ENCODE data around the gene TES. TPM values are rescaled to one million over a fixed set of nuclear protein-coding genes. Genes with fewer than 3 reads are reported as not detected.
A peak's percentile ranks its signal among the peaks of the same experiment; 100 is the strongest.

The TES gene
- total and polyA plus RNA-seq, 2 experiments from 2014 or later = 37.3 to 38.3 TPM

GRCh38 chr7:116211913-116212596 lies 1.7 kb downstream of the TES start:
- no peaks in the 10 kb centered on the region for H4K20me1 ChIP-seq (replicated peaks; ENCODE audit: insufficient read depth)
- peaks cover 21% of the 10 kb centered on the region for H3K4me1 ChIP-seq (ENCODE audit: insufficient read depth)
- no peaks in the 10 kb centered on the region for H3K9me2 ChIP-seq (ENCODE audit: insufficient read depth)
- no peak overlapping the region for H2AFZ ChIP-seq
- Mint-ChIP-seq H3K27me3 (ENCODE audit: insufficient read depth, low read depth, poor library complexity) (peaks cover 4% of the 10 kb centered on the region), H3K27ac (no peak overlapping the region), H3K4me3 (peak overlapping the region; percentile 93), H3K4me1 (peaks cover 20% of the 10 kb centered on the region; the same call in 2 of the 3 replicates), H3K9me3 (no peaks in the 10 kb centered on the region), H3K36me3 (ENCODE audit: low read depth) (no peaks in the 10 kb centered on the region)
- H3K27ac ChIP-seq (ENCODE audit: low read depth) = no peak overlapping the region
- no peak for DNase-seq (ENCODE audit: low spot score)
- peaks cover 4% of the 10 kb centered on the region; the same call in 1 of the 2 replicates for H3F3A ChIP-seq (replicated peaks; ENCODE audit: low read depth)
- ATAC-seq = no peak
- peaks cover 49% of the 10 kb centered on the region for H3K79me2 ChIP-seq (replicated peaks; ENCODE audit: insufficient read depth)
- H3K4me3 ChIP-seq = peak overlapping the region; percentile 88
- peaks cover 7% of the 10 kb centered on the region for H3K27me3 ChIP-seq (ENCODE audit: insufficient read depth)
- H3K4me2 ChIP-seq = peak overlapping the region; percentile 85
- H3K36me3 ChIP-seq (ENCODE audit: insufficient read depth) = no peaks in the 10 kb centered on the region
- TF ChIP-seq STAT1 (IDR thresholded peaks at IDR 0.05; ENCODE audit: unreplicated experiment) (no peak), CTCF (conservative IDR thresholded peaks at IDR 0.05; ENCODE audit: low read depth in 2 of 2) (no peak), EZH2phosphoT487 (IDR thresholded peaks at IDR 0.05; ENCODE audit: unreplicated experiment) (no peak), ETS1 (IDR thresholded peaks at IDR 0.05) (no peak), ZNF331 (CRISPR knock-in tag; IDR thresholded peaks at IDR 0.05; ENCODE audit: low read depth) (no peak), POLR2AphosphoS5 (IDR thresholded peaks at IDR 0.05; ENCODE audit: low read depth) (no peak), EZH2 (IDR thresholded peaks at IDR 0.05; ENCODE audit: low read depth, unreplicated experiment) (no peak)

- H3K79me2 ChIP-seq (replicated peaks; ENCODE audit: insufficient read depth) = peaks cover 57% of the 10 kb centered on the region
- no peaks in the 10 kb centered on the region for H3K9me2 ChIP-seq (ENCODE audit: insufficient read depth)
- H3K27ac ChIP-seq (ENCODE audit: low read depth) = no peak overlapping the region
- ATAC-seq (no peak), DNase-seq (ENCODE audit: low spot score) (no peak)
- H3K4me2 ChIP-seq = 0 out of 2 replicates have a peak overlapping the region, but pooled peaks have one; percentile 85
- no peak overlapping the region for H3K4me3 ChIP-seq
- H3K4me1 ChIP-seq (ENCODE audit: insufficient read depth) = peaks cover 21% of the 10 kb centered on the region
- peaks cover 7% of the 10 kb centered on the region for H3K27me3 ChIP-seq (ENCODE audit: insufficient read depth)
- Mint-ChIP-seq H3K27me3 (ENCODE audit: insufficient read depth, low read depth, poor library complexity) (peaks cover 4% of the 10 kb centered on the region), H3K9me3 (no peaks in the 10 kb centered on the region), H3K4me1 (peaks cover 20% of the 10 kb centered on the region; the same call in 2 of the 3 replicates), H3K36me3 (ENCODE audit: low read depth) (no peaks in the 10 kb centered on the region), H3K27ac (no peak overlapping the region), H3K4me3 (no peak overlapping the region)
- H3F3A ChIP-seq (replicated peaks; ENCODE audit: low read depth) = peaks cover 4% of the 10 kb centered on the region; the same call in 1 of the 2 replicates
- H2AFZ ChIP-seq = no peak overlapping the region
- no peaks in the 10 kb centered on the region for H4K20me1 ChIP-seq (replicated peaks; ENCODE audit: insufficient read depth)
- H3K36me3 ChIP-seq (ENCODE audit: insufficient read depth) = no peaks in the 10 kb centered on the region
- TF ChIP-seq NANOG (IDR thresholded peaks at IDR 0.05; ENCODE audit: borderline replicate concordance) = no peak
- TF ChIP-seq ZNF462 (CRISPR knock-in tag; IDR thresholded peaks at IDR 0.05) = no peak
- no peak for TF ChIP-seq ZNF114 (CRISPR knock-in tag; IDR thresholded peaks at IDR 0.05)
- TF ChIP-seq CTCF (conservative IDR thresholded peaks at IDR 0.05; ENCODE audit: low read depth in 2 of 2) = no peak
Observed at GRCh38 chr7:116212869-116213268, 2.5 kb downstream of the TES start.
